ENCODE measurements around the gene ZNF253.
"Not testable (repeated sequence)": the region's sequence is repeated elsewhere in the genome, so short reads cannot be mapped to it uniquely, and the experiment has no call there.

Gene ZNF253

DNA sequence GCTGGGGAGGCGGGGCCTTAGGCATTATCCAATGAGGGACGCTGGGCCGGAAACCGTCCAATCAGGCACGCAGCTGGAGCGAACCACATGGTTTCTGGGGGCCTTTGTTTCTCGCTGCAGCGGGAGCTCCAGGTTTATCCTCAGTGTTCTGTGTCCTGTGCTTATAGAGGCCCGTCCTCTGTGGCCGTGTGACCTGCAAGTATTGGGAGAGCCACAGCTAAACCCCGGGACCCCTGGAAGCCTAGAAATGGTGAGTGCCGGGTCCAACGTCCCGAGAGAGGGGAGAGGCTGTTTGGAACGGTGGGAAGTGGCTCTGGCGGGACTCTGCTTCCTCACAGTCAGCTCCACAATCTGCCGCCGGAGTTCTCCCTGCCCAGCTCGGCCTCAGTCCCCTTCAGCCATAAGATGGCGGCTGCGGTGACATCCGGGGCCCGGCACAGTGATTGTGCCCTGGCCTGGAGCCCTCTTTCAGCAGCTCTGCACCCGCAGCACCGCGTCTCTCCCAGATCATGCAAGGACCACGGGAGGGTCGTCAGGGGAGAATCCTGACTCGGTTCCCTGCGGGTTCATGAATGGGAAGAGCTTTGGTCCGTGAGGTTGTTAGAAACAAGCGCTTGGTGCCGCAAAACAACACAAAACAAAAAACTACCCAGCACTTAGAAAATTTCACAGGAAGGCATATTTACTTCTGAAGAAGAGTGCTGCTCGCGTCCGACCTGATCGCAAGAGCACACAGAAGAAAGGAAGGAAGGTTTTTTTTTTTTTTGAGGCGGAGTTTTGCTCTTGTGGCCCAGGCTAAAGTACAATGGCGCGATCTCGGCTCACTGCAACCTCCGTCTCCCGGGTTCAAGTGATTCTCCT is at the start of gene ZNF253:
Gene ZNF253 (plus strand): TSS at position 133 of the 861 bp plus-strand sequence. CDS start 115 bp downstream, at position 248.
- peak; percentile 93 for DNase-seq (ENCODE audit: low read depth)

DNA sequence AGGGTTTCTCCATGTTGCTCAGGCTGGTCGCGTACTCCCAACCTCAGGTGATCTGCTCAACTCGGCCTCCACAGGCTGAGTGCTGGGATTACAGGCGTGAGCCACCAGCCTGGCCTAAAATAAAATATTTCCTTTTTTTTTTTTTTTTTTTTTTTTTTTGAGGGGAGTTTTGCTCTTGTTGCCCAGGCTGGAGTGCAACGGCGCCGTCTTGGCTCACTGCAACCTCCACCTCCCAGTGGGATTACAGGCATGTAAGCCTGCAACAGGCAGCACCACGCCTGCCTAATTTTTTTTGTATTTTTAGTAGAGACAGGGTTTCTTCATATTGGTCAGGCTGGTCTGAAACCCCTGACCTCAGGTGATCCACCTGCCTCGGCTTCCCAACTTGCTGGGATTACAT is 49.0 kb upstream of the ZNF253 start:
- DNase-seq (ENCODE audit: low read depth): no peak

DNA sequence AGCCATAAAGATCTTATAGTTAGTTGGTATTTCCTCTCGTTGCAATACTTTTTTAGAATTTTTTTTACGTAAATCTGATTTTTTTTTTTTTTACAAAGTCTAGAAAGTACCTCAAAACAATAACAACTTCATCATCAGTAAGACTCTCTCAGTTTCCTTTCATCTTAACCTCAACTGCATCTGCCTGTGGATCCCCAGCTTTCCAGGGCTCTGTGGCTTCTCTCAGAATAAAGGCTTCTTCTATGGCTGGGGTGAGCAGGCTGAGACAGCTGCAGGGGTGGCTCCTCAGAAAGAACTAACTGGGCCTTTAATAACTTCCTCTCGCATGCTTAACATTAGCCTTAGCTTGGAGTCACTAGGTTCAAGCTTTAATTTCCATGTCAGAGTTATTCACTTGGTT is 48.3 kb upstream of the ZNF253 start:
- DNase-seq (ENCODE audit: low read depth): no peak

- DNase-seq (ENCODE audit: low read depth): no peak
Measured at GRCh38 chr19:19820774-19821320, 44.8 kb upstream of the ZNF253 start.

- DNase-seq (ENCODE audit: low read depth): peak; percentile 96
Measured at GRCh38 chr19:19821366-19821951, 44.2 kb upstream of the ZNF253 start, which contains the start of gene ZNF506. Gene ZNF506, minus strand, starts transcription at chr19:19821750. Its CDS starts 147 bp downstream, at chr19:19821603.

GRCh38 chr19:19821976-19822375 is 43.7 kb upstream of the ZNF253 start:
- not testable (repeated sequence) for DNase-seq (ENCODE audit: low read depth)

GRCh38 chr19:19823916-19824315 is 41.8 kb upstream of the ZNF253 start:
- no peak for DNase-seq (ENCODE audit: low read depth)

DNA sequence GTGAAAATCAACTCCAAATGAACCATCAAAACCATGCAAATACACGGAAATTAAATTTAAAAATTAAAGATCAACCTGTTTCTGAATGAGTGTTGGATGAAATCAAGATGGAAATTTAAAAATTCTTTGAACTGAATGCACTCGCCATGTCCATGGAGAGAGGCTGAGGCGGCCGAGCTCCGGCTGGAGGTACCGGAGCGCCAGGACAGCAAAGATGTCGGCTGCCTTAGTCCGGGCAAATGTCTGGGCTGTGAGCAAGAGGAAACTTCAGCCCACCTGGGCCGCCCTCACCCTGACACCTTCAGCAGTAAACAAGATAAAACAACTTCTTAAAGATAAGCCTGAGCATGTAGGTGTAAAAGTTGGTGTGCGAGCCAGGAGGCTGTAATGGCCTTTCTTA is 38.8 kb upstream of the ZNF253 start:
- no peak for DNase-seq (ENCODE audit: low read depth)

- no peak for DNase-seq (ENCODE audit: low read depth)
Measured at GRCh38 chr19:19835560-19836038, 30.1 kb upstream of the ZNF253 start.

DNA sequence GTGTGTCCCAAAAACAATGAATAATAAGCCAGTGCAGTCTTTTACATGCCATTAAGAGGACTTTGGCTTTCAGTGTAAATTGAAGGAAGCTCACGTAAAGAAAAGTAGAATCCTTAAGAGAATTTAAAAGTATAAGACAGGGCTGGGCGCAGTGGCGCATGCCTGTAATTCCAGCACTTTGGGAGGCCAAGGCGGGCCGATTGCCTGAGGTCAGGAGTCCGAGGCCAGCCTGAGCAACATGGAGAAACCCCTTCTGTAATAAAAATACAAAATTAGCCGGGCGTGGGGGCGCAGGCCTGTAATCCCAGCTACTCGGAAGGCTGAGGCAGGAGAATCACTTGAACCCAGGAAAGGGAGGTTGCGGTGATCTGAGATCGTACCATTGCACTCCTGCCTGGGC is 17.9 kb upstream of the ZNF253 start:
- DNase-seq (ENCODE audit: low read depth): no peak

DNA sequence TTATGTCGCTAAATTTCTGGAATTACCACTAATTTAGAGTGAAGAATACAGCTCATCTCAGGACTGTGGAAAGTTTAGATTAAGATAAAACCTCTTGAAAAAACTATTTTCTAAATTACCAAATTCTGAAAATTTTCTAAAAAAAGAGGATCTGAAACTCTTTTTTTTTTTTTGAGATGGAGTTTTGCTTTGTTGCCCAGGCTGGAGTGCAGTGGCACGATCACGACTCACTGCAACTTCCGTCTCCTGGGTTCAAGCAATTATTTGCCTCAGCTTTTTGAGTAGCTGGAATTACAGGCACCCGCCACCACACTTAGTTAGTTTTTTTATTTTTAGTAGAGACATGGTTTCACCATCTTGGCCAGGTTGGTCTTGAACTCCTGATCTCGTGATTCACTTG is 16.6 kb upstream of the ZNF253 start:
- DNase-seq (ENCODE audit: low read depth): no peak

- DNase-seq (ENCODE audit: low read depth): not testable (repeated sequence)
Measured at GRCh38 chr19:19851740-19852139, 13.9 kb upstream of the ZNF253 start.

- DNase-seq (ENCODE audit: low read depth): no peak
Measured at GRCh38 chr19:19858751-19859150, 6.9 kb upstream of the ZNF253 start.

DNA sequence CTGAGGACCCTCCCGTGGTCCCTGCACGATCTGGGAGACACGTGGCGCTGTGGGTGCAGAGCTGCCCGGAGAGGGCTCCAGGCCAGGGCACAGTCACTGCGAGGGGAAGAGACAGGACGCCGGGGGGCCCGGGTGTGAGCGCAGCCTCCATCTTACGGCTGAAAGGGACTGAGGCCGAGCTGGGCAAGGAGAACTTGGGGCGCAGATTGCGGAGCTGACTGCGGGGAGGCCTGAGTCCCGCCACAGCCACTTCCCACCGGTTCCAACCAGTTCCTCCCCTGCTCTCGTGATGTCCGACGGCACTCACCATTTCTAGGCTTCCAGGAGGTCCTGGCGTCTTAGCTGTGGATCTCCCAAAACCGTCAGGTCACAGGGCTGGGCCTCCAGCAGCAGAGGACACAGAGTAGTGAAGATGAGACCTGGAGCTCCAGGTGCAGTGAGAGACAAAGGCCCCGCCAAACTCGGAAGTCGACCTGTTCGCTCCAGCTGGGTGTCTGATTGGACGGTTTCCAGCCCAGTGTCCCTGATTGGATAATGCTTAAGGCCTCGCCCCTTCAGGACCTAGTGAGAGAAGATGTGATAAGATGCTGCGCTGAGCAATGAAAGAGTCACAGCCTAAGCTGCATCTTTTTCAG is 4.8 kb upstream of the ZNF253 start:
- no peak for DNase-seq (ENCODE audit: low read depth)

DNA sequence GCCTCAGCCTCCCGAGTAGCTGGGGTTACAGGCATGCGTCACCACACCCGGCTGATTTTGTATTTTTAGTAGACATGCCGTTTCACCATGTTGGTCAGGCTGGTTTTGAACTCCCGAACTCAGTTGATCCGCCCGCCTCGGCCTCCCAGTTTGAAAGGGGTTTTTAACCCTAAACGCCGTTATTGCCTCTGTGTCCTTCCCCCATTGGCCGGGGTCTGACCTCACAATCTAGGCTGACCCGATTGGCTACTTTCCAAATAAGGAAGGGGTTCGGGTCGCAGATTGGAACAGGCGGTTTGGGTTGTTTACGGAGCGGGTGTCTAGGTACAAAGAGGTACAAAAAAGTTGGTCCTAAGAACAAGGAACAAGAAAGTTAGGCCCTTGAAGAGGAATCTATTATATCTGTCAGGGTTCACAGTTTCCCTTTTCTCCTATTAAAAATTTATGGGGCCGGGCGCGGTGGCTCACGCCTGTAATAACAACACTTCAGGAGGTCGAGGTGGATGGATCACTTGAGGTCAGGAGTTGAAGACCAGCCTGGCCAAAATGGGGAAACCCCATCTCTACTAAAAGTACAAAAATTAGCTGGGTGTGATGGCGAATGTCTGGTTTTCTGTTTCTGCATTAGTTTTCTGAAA is 1.0 kb downstream of the ZNF253 start:
- DNase-seq (ENCODE audit: low read depth): no peak

- DNase-seq (ENCODE audit: low read depth): not testable (repeated sequence)
Measured at GRCh38 chr19:19870086-19870485, 4.4 kb downstream of the ZNF253 start.

- DNase-seq (ENCODE audit: low read depth): no peak
Measured at GRCh38 chr19:19871932-19872331, 6.2 kb downstream of the ZNF253 start.

DNA sequence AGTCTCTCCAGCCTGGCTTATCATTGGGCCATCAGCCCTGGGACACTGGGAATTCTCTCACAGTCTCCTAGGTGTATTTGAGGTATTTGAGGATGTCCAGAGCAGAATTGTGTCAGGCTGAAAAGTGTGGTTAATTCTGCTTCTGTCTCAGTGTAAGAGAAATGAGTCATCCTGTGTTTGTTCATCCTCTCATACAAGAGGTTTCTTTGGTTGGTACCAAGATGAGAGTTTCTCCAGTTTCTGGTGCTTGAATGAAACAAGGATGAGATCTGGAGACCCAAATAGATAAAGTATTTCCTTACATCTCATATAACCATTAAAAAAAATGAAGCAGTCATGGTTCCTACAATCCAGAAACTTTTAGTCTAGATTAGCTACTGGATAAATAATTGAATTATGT is 7.7 kb downstream of the ZNF253 start:
- DNase-seq (ENCODE audit: low read depth): no peak

DNA sequence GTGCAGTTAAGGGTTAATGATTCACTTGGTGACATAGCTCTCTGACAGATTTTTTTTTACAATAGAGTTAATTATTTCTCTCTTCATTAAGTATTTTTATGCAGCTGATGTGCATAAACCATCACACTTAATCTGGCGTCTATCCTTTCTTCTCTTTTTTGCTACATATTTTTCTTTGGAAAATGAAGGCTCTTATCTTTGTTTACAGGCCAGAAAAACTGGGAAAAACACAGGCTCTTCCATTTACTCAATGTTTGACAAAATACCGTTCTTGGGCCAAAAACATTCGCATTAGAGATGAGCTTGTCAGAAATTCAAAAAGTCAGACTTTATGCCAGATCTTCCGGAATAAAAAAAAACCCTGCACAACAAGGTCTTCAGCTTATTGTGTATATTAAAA is 12.0 kb downstream of the ZNF253 start:
- no peak for DNase-seq (ENCODE audit: low read depth)

DNA sequence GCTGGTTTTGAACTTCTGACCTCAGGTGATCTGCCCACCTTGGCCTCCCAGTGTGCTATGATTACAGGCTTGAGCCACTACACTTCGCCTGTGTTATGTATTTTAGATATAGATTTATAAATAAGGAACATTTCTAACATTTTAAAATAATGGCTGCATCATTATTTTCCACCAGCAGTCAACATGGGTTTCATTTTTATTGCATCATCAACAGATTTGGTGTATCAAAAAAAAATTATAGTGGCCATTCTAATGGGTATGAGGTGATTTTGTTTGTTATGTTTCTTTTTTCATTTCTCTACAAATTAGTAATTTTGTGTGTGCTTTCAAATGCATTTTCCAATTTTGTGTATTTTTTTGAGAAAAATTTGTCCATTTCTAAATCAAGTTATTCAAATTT is 18.9 kb downstream of the ZNF253 start:
- DNase-seq (ENCODE audit: low read depth): no peak

DNA sequence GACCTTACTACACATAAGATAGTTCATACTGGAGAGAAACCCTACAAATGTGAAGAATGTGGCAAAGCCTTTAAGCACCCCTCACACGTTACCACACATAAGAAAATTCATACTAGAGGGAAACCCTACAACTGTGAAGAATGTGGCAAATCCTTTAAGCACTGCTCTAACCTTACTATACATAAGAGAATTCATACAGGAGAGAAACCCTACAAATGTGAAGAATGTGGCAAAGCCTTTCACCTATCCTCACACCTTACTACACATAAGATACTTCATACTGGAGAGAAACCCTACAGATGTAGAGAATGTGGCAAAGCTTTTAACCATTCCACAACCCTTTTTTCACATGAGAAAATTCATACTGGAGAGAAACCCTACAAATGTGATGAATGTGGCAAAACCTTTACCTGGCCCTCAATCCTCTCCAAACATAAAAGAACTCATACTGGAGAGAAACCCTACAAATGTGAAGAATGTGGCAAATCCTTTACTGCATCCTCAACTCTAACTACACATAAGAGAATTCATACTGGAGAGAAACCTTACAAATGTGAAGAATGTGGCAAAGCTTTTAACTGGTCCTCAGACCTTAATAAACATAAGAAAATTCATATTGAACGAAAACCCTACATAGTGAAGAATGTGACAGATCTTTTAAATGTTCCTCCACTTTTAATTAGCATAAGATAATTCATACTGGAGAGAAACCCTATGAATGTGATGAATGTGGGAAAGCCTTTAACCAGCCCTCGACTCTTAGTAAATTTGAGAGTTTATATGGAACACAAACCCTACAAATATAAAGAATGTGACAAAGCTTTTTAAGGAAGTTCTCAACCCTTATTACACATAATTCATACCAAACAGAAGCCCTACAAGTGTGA is 26.6 kb downstream of the ZNF253 start:
- DNase-seq (ENCODE audit: low read depth): not testable (repeated sequence)

All from stromal cell of bone marrow (primary cell).